ENCODE measurements around the gene OR6A2. TPM values are rescaled to one million over a fixed set of nuclear protein-coding genes. Genes with fewer than 3 reads are reported as not detected.

Gene OR6A2
- total RNA-seq, 2 experiments from 2014 or later, result 0.16 to 0.38 TPM

- no peaks in the 10 kb centered on the region for H3K4me1 Mint-ChIP-seq (ENCODE audit: low read depth)
- POLR2A ChIA-PET, result interaction anchor here (1.4 kb wide), 1 partner anchor 10 kb away, joined by 4 read pairs; no protein-coding TSS in a partner anchor
- no peak overlapping the region for H3K27ac Mint-ChIP-seq
- no peak for TF ChIP-seq CTCF (IDR thresholded peaks at IDR 0.05)
- no peak overlapping the region for H3K4me3 Mint-ChIP-seq
- no peaks in the 10 kb centered on the region for H3K36me3 Mint-ChIP-seq (ENCODE audit: low read depth)
- ATAC-seq, result no peak
- intact Hi-C loops (cut with micrococcal nuclease), result no loop called here
- DNase-seq, result no peak
- H3K9me3 Mint-ChIP-seq, result no peaks in the 10 kb centered on the region
- H3K27me3 Mint-ChIP-seq, result peaks cover 2% of the 10 kb centered on the region
- CTCF ChIA-PET, result interaction anchor here (2.4 kb wide), 1 partner anchor 22 kb away, joined by 11 read pairs; no protein-coding TSS in a partner anchor
Measured at GRCh38 chr11:6834021-6834420, 34.5 kb upstream of the OR6A2 start.

GRCh38 chr11:6833356-6833755 lies 33.9 kb upstream of the OR6A2 start:
- ChIA-PET POLR2A (interaction anchor here (1.4 kb wide), 1 partner anchor 9 kb away, joined by 4 read pairs; no protein-coding TSS in a partner anchor), CTCF (interaction anchor here (2.4 kb wide), 1 partner anchor 21 kb away, joined by 11 read pairs; no protein-coding TSS in a partner anchor)
- Mint-ChIP-seq H3K4me3 (no peak overlapping the region), H3K36me3 (ENCODE audit: low read depth) (no peaks in the 10 kb centered on the region), H3K27ac (no peak overlapping the region), H3K4me1 (ENCODE audit: low read depth) (no peaks in the 10 kb centered on the region), H3K9me3 (no peaks in the 10 kb centered on the region), H3K27me3 (peaks cover 2% of the 10 kb centered on the region)
- intact Hi-C loops (cut with micrococcal nuclease), result no loop called here
- TF ChIP-seq CTCF (IDR thresholded peaks at IDR 0.05), result no peak
- no peak for DNase-seq
- no peak for ATAC-seq

GRCh38 chr11:6828103-6828502 lies 28.6 kb upstream of the OR6A2 start:
- no peak overlapping the region for H3K27ac Mint-ChIP-seq
- H3K4me3 Mint-ChIP-seq, result no peak overlapping the region
- peaks cover 2% of the 10 kb centered on the region for H3K27me3 Mint-ChIP-seq
- intact Hi-C loops (cut with micrococcal nuclease), result no loop called here
- no peaks in the 10 kb centered on the region for H3K4me1 Mint-ChIP-seq (ENCODE audit: low read depth)
- no peaks in the 10 kb centered on the region for H3K36me3 Mint-ChIP-seq (ENCODE audit: low read depth)
- H3K9me3 Mint-ChIP-seq, result no peaks in the 10 kb centered on the region
- ATAC-seq, result no peak
- ChIA-PET POLR2A (no interaction called here), CTCF (no interaction called here)
- no peak for DNase-seq
- no peak for TF ChIP-seq CTCF (IDR thresholded peaks at IDR 0.05)

GRCh38 chr11:6825231-6825744 lies 25.8 kb upstream of the OR6A2 start:
- DNase-seq (no peak), ATAC-seq (no peak)
- peaks cover 6% of the 10 kb centered on the region for H3K27me3 Mint-ChIP-seq
- POLR2A ChIA-PET, result interaction anchor here (1.5 kb wide), 1 partner anchor 9 kb away, joined by 4 read pairs; no protein-coding TSS in a partner anchor
- no peaks in the 10 kb centered on the region for H3K9me3 Mint-ChIP-seq
- CTCF ChIA-PET, result interaction anchor here (0.9 to 3.9 kb wide), 5 partner anchors 13 to 617 kb away, joined by 3 to 19 read pairs (median 5); partner anchors contain the start of gene OR10A2
- intact Hi-C loops (cut with micrococcal nuclease), result no loop called here
- no peak overlapping the region for H3K4me3 Mint-ChIP-seq
- H3K36me3 Mint-ChIP-seq (ENCODE audit: low read depth), result no peaks in the 10 kb centered on the region
- H3K4me1 Mint-ChIP-seq (ENCODE audit: low read depth), result no peaks in the 10 kb centered on the region
- no peak overlapping the region for H3K27ac Mint-ChIP-seq
- TF ChIP-seq CTCF (IDR thresholded peaks at IDR 0.05), result no peak

- Mint-ChIP-seq H3K36me3 (ENCODE audit: low read depth) (no peaks in the 10 kb centered on the region), H3K27ac (no peak overlapping the region), H3K9me3 (no peaks in the 10 kb centered on the region), H3K27me3 (peaks cover 7% of the 10 kb centered on the region), H3K4me1 (ENCODE audit: low read depth) (no peaks in the 10 kb centered on the region), H3K4me3 (no peak overlapping the region)
- ATAC-seq (no peak), DNase-seq (no peak)
- TF ChIP-seq CTCF (IDR thresholded peaks at IDR 0.05), result no peak
- ChIA-PET CTCF (interaction anchor here (0.9 to 3.9 kb wide), 5 partner anchors 12 to 618 kb away, joined by 3 to 19 read pairs (median 5); partner anchors contain the start of gene OR10A2), POLR2A (interaction anchor here (1.5 kb wide), 1 partner anchor 10 kb away, joined by 4 read pairs; no protein-coding TSS in a partner anchor)
- intact Hi-C loops (cut with micrococcal nuclease), result no loop called here
Measured at GRCh38 chr11:6824136-6824823, 24.8 kb upstream of the OR6A2 start.
